ENCODE results near the gene SORCS1. TPM values are rescaled to one million over a fixed set of nuclear protein-coding genes. Genes with fewer than 3 reads are reported as not detected.

The SORCS1 gene
- total and polyA plus RNA-seq, 2 of the 13 experiments (the other 11 are each of a cell fraction or from before 2014, with no cell fraction given), result not detected

- TF ChIP-seq HNF1A (IDR thresholded peaks at IDR 0.05; ENCODE audit: low read depth) (no peak), HNF1A (CRISPR knock-in tag; IDR thresholded peaks at IDR 0.05; ENCODE audit: borderline replicate concordance) (no peak), ZNF629 (CRISPR knock-in tag; conservative IDR thresholded peaks at IDR 0.05) (no peak), ZBTB4 (CRISPR knock-in tag; IDR thresholded peaks at IDR 0.05; ENCODE audit: borderline replicate concordance) (no peak), CREB3 (CRISPR knock-in tag; IDR thresholded peaks at IDR 0.05) (no peak)
Measured at GRCh38 chr10:106592396-106592795, 572.1 kb downstream of the SORCS1 start (continued).

Data from HepG2 (cell line).